Hepatocyte (in vitro differentiated cells): ENCODE results near the gene FOXD4.
"Not testable (repeated sequence)": the region's sequence is repeated elsewhere in the genome, so short reads cannot be mapped to it uniquely, and the experiment has no call there.

Source experiments
- EZH2phosphoT487 ChIP-seq: fragments of 200-600 bp; sonication (generic); IDR thresholded peaks from one replicate; pipeline ENCODE4 v1.6.1; 2018; ENCODE audit warnings: antibody characterized with exemption, mild to moderate bottlenecking, low read depth, moderate library complexity; ENCODE audit not compliant: unreplicated experiment, severe bottlenecking
- TF ChIP-seq, protein P1 (sequence below): fragments of 200-600 bp; sonication (generic); IDR thresholded peaks from 2 replicates; pipeline ENCODE4 v1.5.1; 2016; ENCODE audit warnings: antibody characterized with exemption, mild to moderate bottlenecking; ENCODE audit not compliant: poor library complexity

DNA sequence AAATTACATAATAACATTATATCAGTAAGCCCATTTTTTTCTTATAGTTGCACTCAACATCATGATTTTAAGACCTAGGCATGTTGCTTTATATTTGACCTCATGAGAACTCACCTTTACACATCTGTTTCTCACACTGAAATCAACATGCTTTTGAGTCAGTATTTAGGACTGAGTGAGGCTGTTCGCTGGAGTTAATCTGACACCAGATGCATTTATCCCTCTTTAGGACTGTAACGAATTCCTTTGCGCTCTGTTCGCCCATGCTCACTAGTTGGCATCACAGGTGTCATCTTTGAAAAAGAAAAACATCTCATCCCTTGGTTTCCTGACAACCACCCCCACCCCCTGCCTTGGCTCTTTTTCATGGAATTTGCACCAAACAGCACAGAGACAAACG, 24.3 kb downstream of the FOXD4 start:
- TF ChIP-seq, protein P1, sequence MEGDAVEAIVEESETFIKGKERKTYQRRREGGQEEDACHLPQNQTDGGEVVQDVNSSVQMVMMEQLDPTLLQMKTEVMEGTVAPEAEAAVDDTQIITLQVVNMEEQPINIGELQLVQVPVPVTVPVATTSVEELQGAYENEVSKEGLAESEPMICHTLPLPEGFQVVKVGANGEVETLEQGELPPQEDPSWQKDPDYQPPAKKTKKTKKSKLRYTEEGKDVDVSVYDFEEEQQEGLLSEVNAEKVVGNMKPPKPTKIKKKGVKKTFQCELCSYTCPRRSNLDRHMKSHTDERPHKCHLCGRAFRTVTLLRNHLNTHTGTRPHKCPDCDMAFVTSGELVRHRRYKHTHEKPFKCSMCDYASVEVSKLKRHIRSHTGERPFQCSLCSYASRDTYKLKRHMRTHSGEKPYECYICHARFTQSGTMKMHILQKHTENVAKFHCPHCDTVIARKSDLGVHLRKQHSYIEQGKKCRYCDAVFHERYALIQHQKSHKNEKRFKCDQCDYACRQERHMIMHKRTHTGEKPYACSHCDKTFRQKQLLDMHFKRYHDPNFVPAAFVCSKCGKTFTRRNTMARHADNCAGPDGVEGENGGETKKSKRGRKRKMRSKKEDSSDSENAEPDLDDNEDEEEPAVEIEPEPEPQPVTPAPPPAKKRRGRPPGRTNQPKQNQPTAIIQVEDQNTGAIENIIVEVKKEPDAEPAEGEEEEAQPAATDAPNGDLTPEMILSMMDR = not testable (repeated sequence)
- not testable (repeated sequence) for TF ChIP-seq EZH2phosphoT487
